ENCODE data around the gene PDE6H. TPM values are rescaled to one million over a fixed set of nuclear protein-coding genes. Genes with fewer than 3 reads are reported as not detected.

Gene PDE6H
- polyA plus RNA-seq, 1 of the 3 experiments (the other 2 are of a cell fraction): not detected

DNA sequence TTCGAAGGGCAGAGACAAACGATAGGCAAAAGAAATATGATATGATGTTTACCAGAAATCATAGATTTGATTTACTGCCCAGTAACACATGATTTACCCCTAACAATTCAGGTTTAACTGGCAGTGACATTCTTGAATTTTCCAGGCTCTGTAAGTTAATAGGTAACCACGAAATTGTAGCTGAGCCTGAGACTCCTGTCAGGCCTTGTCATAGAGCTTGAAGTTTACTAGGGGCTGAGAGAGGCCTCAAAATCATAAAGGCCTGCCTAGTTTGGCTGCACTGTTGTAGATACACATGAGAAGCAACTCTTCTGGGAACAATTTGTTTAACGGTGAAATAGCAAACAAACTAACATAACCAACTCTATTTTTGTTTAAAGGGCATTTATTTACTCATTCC lies 37.8 kb upstream of the PDE6H start:
- TF ChIP-seq NRF1 (IDR thresholded peaks at IDR 0.05; ENCODE audit: low read depth, low read length) (no peak), FOXM1 (IDR thresholded peaks at IDR 0.05; ENCODE audit: low read depth) (no peak), TAF1 (IDR thresholded peaks at IDR 0.05; ENCODE audit: borderline replicate concordance, low read depth, low read length) (no peak), FOXJ3 (CRISPR knock-in tag; IDR thresholded peaks at IDR 0.05) (no peak), EZH2phosphoT487 (IDR thresholded peaks at IDR 0.05; ENCODE audit: borderline replicate concordance, low read depth) (no peak)
- TF ChIP-seq, protein P1, sequence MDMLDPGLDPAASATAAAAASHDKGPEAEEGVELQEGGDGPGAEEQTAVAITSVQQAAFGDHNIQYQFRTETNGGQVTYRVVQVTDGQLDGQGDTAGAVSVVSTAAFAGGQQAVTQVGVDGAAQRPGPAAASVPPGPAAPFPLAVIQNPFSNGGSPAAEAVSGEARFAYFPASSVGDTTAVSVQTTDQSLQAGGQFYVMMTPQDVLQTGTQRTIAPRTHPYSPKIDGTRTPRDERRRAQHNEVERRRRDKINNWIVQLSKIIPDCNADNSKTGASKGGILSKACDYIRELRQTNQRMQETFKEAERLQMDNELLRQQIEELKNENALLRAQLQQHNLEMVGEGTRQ (IDR thresholded peaks at IDR 0.05; ENCODE audit: borderline replicate concordance, low read depth, low read length): no peak
- TF ChIP-seq, protein P2, sequence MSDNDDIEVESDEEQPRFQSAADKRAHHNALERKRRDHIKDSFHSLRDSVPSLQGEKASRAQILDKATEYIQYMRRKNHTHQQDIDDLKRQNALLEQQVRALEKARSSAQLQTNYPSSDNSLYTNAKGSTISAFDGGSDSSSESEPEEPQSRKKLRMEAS (IDR thresholded peaks at IDR 0.05; ENCODE audit: low read depth): no peak
- Histone ChIP-seq H3K4me1 (ENCODE audit: control insufficient read depth in 1 of 2, insufficient read depth in 2 of 2, low read depth in 1 of 2, low read length in 1 of 2) (peaks cover 0 to 8% of the 10 kb centered on the region in 2 experiments; a peak in 2 of 4 replicates), H3K4me2 (no peak overlapping the region), H2AFZ (ENCODE audit: low read depth) (no peak overlapping the region; the same call in 1 of the 2 replicates), H3K27ac (ENCODE audit: low read depth in 2 of 2, low read length in 1 of 2) (no peak overlapping the region), H3K27me3 (ENCODE audit: insufficient read depth) (no peaks in the 10 kb centered on the region), H3K9me3 (no peaks in the 10 kb centered on the region), H3K4me3 (ENCODE audit: low read depth in 2 of 2, low read length in 1 of 2) (no peak overlapping the region), H3K9ac (no peak overlapping the region), H3K9me2 (no peaks in the 10 kb centered on the region), H3K79me2 (ENCODE audit: insufficient read depth) (no peaks in the 10 kb centered on the region), H3K36me3 (replicated peaks in 1 of 2; ENCODE audit: control insufficient read depth in 1 of 2, insufficient read depth in 2 of 2, low read length in 1 of 2) (no peaks in the 10 kb centered on the region), H4K20me1 (ENCODE audit: insufficient read depth) (no peaks in the 10 kb centered on the region), H3F3A (replicated peaks; ENCODE audit: insufficient read depth) (peaks cover 9% of the 10 kb centered on the region)
- POLR2A ChIA-PET: no interaction called here
- WGBS (ENCODE audit: low lambda C conversion rate): 26% methylated on average over 4 of the region's 4 CpGs
- CTCF ChIA-PET: interaction anchor here (1.2 to 1.6 kb wide), 2 partner anchors 23 to 286 kb away, joined by 3 to 4 read pairs; partner anchors contain the start of gene RERG
- no peak for DNase-seq

DNA sequence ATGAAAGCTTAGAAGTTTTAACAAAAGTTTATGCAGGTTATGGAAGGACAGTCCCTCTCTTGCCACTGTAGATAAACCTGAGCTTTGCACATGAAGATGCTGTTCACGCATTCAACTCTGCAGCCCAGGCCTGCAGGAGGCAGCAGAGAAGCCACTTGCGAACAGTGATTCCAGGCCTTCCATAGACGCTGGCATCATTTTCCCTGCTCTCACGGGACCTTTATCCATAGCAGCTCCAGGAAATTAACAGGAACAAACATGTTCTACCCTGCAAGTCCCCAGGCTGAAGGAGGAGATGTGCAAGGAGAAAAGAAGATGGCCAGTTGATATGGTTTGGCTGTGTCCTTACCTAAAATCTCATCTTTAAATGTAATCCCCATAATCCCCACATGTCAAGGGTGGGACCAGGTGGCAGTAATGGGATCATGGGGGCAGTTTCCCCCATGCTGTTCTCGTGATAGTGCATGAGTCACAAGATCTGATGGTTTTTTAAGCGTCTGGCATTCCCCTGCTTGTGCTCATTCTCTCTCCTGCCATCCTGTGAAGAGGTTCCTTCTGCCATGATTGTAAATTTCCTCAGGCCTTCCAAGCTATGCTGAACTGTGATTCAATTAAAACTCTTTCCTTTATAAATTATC lies 36.5 kb upstream of the PDE6H start:
- ChIA-PET POLR2A (no interaction called here), CTCF (interaction anchor here (0.9 to 1.6 kb wide), 6 partner anchors 9 to 285 kb away, joined by 3 to 6 read pairs (median 4); partner anchors contain the start of gene RERG)
- Histone ChIP-seq H3K4me3 (ENCODE audit: low read depth in 2 of 2, low read length in 1 of 2) (no peak overlapping the region), H3K36me3 (replicated peaks in 1 of 2; ENCODE audit: control insufficient read depth in 1 of 2, insufficient read depth in 2 of 2, low read length in 1 of 2) (peaks cover 0 to 2% of the 10 kb centered on the region in 2 experiments), H3K9ac (no peak overlapping the region), H3K27ac (ENCODE audit: low read depth in 2 of 2, low read length in 1 of 2) (no peak overlapping the region), H3F3A (replicated peaks; ENCODE audit: insufficient read depth) (no peaks in the 10 kb centered on the region), H4K20me1 (ENCODE audit: insufficient read depth) (no peaks in the 10 kb centered on the region), H3K4me1 (ENCODE audit: control insufficient read depth in 1 of 2, insufficient read depth in 2 of 2, low read depth in 1 of 2, low read length in 1 of 2) (no peaks in the 10 kb centered on the region), H3K79me2 (ENCODE audit: insufficient read depth) (no peaks in the 10 kb centered on the region), H3K27me3 (ENCODE audit: insufficient read depth) (no peaks in the 10 kb centered on the region), H3K9me2 (no peaks in the 10 kb centered on the region), H3K9me3 (no peaks in the 10 kb centered on the region), H2AFZ (ENCODE audit: low read depth) (no peak overlapping the region), H3K4me2 (no peak overlapping the region)
- no peak for DNase-seq
- peak; percentile 20; the same call in 1 of the 2 replicates for TF ChIP-seq RAD21 (IDR thresholded peaks at IDR 0.05; ENCODE audit: low read length)
- TF ChIP-seq CHD2 (IDR thresholded peaks at IDR 0.05; ENCODE audit: low read length, partially characterized antibody): no peak
- TF ChIP-seq, protein P3, sequence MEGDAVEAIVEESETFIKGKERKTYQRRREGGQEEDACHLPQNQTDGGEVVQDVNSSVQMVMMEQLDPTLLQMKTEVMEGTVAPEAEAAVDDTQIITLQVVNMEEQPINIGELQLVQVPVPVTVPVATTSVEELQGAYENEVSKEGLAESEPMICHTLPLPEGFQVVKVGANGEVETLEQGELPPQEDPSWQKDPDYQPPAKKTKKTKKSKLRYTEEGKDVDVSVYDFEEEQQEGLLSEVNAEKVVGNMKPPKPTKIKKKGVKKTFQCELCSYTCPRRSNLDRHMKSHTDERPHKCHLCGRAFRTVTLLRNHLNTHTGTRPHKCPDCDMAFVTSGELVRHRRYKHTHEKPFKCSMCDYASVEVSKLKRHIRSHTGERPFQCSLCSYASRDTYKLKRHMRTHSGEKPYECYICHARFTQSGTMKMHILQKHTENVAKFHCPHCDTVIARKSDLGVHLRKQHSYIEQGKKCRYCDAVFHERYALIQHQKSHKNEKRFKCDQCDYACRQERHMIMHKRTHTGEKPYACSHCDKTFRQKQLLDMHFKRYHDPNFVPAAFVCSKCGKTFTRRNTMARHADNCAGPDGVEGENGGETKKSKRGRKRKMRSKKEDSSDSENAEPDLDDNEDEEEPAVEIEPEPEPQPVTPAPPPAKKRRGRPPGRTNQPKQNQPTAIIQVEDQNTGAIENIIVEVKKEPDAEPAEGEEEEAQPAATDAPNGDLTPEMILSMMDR (IDR thresholded peaks at IDR 0.05): peak; percentile 47
- WGBS (ENCODE audit: low lambda C conversion rate): 76% methylated on average over 6 of the region's 6 CpGs

All from SK-N-SH (cell line).